ENCODE data around the gene CATSPERB.

Gene CATSPERB

GRCh38 chr14:91754819-91755218 lies 22.9 kb upstream of the CATSPERB start:
- TF ChIP-seq, protein P1, sequence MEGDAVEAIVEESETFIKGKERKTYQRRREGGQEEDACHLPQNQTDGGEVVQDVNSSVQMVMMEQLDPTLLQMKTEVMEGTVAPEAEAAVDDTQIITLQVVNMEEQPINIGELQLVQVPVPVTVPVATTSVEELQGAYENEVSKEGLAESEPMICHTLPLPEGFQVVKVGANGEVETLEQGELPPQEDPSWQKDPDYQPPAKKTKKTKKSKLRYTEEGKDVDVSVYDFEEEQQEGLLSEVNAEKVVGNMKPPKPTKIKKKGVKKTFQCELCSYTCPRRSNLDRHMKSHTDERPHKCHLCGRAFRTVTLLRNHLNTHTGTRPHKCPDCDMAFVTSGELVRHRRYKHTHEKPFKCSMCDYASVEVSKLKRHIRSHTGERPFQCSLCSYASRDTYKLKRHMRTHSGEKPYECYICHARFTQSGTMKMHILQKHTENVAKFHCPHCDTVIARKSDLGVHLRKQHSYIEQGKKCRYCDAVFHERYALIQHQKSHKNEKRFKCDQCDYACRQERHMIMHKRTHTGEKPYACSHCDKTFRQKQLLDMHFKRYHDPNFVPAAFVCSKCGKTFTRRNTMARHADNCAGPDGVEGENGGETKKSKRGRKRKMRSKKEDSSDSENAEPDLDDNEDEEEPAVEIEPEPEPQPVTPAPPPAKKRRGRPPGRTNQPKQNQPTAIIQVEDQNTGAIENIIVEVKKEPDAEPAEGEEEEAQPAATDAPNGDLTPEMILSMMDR (IDR thresholded peaks at IDR 0.05; ENCODE audit: borderline replicate concordance, insufficient read depth, low read depth, low read length), result no peak
- H3K4me3 ChIP-seq (ENCODE audit: low read depth, low read length), result no peak overlapping the region

DNA sequence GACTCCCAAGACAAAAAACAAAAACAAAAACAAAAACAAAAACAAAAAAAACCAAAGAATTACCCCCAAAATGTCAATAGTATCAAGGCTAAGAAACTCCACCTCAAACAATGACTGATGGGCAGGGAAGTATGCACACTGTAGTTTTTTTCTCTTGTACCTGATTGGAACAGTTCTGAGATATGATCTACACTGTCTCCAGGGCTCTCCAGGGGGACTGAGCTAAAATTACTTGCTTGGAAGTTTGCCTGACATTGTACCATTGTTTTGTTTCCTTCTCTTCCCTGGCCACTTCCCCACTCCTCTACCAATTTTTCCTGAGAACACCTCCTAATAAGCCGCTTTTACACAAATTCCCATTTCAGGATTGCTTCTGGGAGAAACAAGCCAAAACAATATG lies 22.3 kb upstream of the CATSPERB start:
- TF ChIP-seq, protein P1 (IDR thresholded peaks at IDR 0.05; ENCODE audit: borderline replicate concordance, insufficient read depth, low read depth, low read length), result no peak
- H3K4me3 ChIP-seq (ENCODE audit: low read depth, low read length), result no peak overlapping the region

- TF ChIP-seq, protein P1 (IDR thresholded peaks at IDR 0.05; ENCODE audit: borderline replicate concordance, insufficient read depth, low read depth, low read length), result no peak
- no peak overlapping the region for H3K4me3 ChIP-seq (ENCODE audit: low read depth, low read length)
These were observed 21.7 kb upstream of the CATSPERB start for GRCh38 chr14:91753501-91754128.

- TF ChIP-seq, protein P1 (IDR thresholded peaks at IDR 0.05; ENCODE audit: borderline replicate concordance, insufficient read depth, low read depth, low read length), result no peak
- no peak overlapping the region for H3K4me3 ChIP-seq (ENCODE audit: low read depth, low read length)
These were observed 21.1 kb upstream of the CATSPERB start for GRCh38 chr14:91752961-91753360.

- no peak overlapping the region for H3K4me3 ChIP-seq (ENCODE audit: low read depth, low read length)
- TF ChIP-seq, protein P1 (IDR thresholded peaks at IDR 0.05; ENCODE audit: borderline replicate concordance, insufficient read depth, low read depth, low read length), result no peak
These were observed 19.8 kb upstream of the CATSPERB start for GRCh38 chr14:91751719-91752118.

DNA sequence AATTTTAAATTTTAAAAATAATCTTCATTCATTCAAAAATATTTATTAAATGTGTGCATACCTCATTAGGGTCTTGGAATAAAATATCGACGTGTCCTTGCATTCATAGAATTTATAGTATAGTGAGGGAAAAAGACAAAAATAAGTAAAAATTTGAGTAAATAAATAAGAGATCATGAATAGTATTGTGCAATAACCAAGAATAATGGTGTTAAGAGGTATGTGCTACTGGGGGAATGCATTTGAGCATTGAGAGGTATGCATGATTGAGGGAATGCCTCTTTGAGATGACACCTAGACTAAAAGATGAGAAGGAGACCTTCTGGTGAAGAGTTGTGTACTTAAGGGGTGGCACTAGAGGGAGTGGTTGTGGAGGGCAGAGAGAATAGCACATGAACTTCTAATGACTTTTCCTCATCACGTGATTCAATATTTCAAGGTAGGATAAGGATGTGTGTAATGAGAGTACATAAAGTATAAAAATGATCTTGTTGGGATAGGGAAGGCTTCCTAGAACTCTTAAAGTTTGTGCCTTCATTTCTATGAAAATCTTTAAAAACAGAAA lies 18.8 kb upstream of the CATSPERB start:
- TF ChIP-seq, protein P1 (IDR thresholded peaks at IDR 0.05; ENCODE audit: borderline replicate concordance, insufficient read depth, low read depth, low read length), result no peak
- H3K4me3 ChIP-seq (ENCODE audit: low read depth, low read length), result no peak overlapping the region

GRCh38 chr14:91749868-91750267 lies 18.0 kb upstream of the CATSPERB start:
- TF ChIP-seq, protein P1 (IDR thresholded peaks at IDR 0.05; ENCODE audit: borderline replicate concordance, insufficient read depth, low read depth, low read length), result no peak
- H3K4me3 ChIP-seq (ENCODE audit: low read depth, low read length), result no peak overlapping the region
